Nephron progenitor cell (in vitro differentiated cells): ENCODE data around the gene REX1BD.
"Not testable (repeated sequence)": the region's sequence is repeated elsewhere in the genome, so short reads cannot be mapped to it uniquely, and the experiment has no call there.

Source experiments
- DNase-seq: peaks from one replicate; pipeline ENCODE4 v3.0.0; 2021
- H3K27ac Mint-ChIP-seq: 2 replicates; pipeline ENCODE4 v1.8.0; 2021; ENCODE audit warnings: mild to moderate bottlenecking, moderate library complexity, mixed read lengths
- H3K27me3 Mint-ChIP-seq: 2 replicates; pipeline ENCODE4 v1.8.0; 2021; ENCODE audit warnings: mild to moderate bottlenecking, low read depth, mixed read lengths; ENCODE audit not compliant: poor library complexity
- H3K36me3 Mint-ChIP-seq: 2 replicates; pipeline ENCODE4 v1.8.0; 2021; ENCODE audit warnings: low read depth, mixed read lengths
- H3K4me1 Mint-ChIP-seq: 2 replicates; pipeline ENCODE4 v1.8.0; 2021; ENCODE audit warnings: mixed read lengths
- H3K4me3 Mint-ChIP-seq: 2 replicates; pipeline ENCODE4 v1.8.0; 2021; ENCODE audit warnings: mild to moderate bottlenecking, moderate library complexity, mixed read lengths
- H3K9me3 Mint-ChIP-seq: 2 replicates; pipeline ENCODE4 v1.8.0; 2021; ENCODE audit warnings: mild to moderate bottlenecking, moderate library complexity, mixed read lengths
- CTCF ChIP-seq: fragments of 200-600 bp; sonication (generic); IDR thresholded peaks from 2 replicates; pipeline ENCODE4 v1.5.0; 2021; ENCODE audit warnings: antibody characterized with exemption

Gene REX1BD

GRCh38 chr19:18587962-18588610 is 512 bp upstream of the REX1BD start:
- H3K9me3 Mint-ChIP-seq, result peaks cover 9% of the 10 kb centered on the region
- no peak for DNase-seq
- peaks cover 35% of the 10 kb centered on the region for H3K4me1 Mint-ChIP-seq
- peak overlapping the region; percentile 93 for H3K27ac Mint-ChIP-seq
- no peak for TF ChIP-seq CTCF
- no peaks in the 10 kb centered on the region for H3K36me3 Mint-ChIP-seq
- H3K27me3 Mint-ChIP-seq, result peaks cover 14% of the 10 kb centered on the region
- H3K4me3 Mint-ChIP-seq, result peak overlapping the region; percentile 85

- H3K4me3 Mint-ChIP-seq, result peak overlapping the region; percentile 85
- H3K36me3 Mint-ChIP-seq, result no peaks in the 10 kb centered on the region
- H3K9me3 Mint-ChIP-seq, result peaks cover 9% of the 10 kb centered on the region
- peak; percentile 75 for DNase-seq
- H3K27ac Mint-ChIP-seq, result peak overlapping the region; percentile 96
- peaks cover 18% of the 10 kb centered on the region for H3K27me3 Mint-ChIP-seq
- peaks cover 37% of the 10 kb centered on the region for H3K4me1 Mint-ChIP-seq
- no peak for TF ChIP-seq CTCF
These were observed 1.0 kb downstream of the REX1BD start for GRCh38 chr19:18589380-18590272.

GRCh38 chr19:18590273-18591272 is 2.0 kb downstream of the REX1BD start:
- H3K36me3 Mint-ChIP-seq, result no peaks in the 10 kb centered on the region
- peak overlapping the region; percentile 96 for H3K27ac Mint-ChIP-seq
- H3K27me3 Mint-ChIP-seq, result peaks cover 10% of the 10 kb centered on the region
- peaks cover 9% of the 10 kb centered on the region for H3K9me3 Mint-ChIP-seq
- DNase-seq, result peak; percentile 92
- H3K4me1 Mint-ChIP-seq, result peaks cover 46% of the 10 kb centered on the region
- TF ChIP-seq CTCF, result peak; percentile 62
- H3K4me3 Mint-ChIP-seq, result peak overlapping the region; percentile 85

GRCh38 chr19:18591735-18592385 is 3.3 kb downstream of the REX1BD start:
- peaks cover 59% of the 10 kb centered on the region for H3K4me1 Mint-ChIP-seq

GRCh38 chr19:18592732-18593131 is 4.1 kb downstream of the REX1BD start:
- H3K9me3 Mint-ChIP-seq, H3K4me3 Mint-ChIP-seq, H3K36me3 Mint-ChIP-seq, H3K27me3 Mint-ChIP-seq, H3K27ac Mint-ChIP-seq, DNase-seq: not testable (repeated sequence)
- H3K4me1 Mint-ChIP-seq, result peaks cover 62% of the 10 kb centered on the region

More at GRCh38 chr19:18591735-18592385, 3.3 kb downstream of the REX1BD start:
- H3K4me3 Mint-ChIP-seq, result no peak overlapping the region
- peak overlapping the region; percentile 29 for H3K27ac Mint-ChIP-seq
- no peak for DNase-seq
- no peak for TF ChIP-seq CTCF
- peaks cover 8% of the 10 kb centered on the region for H3K27me3 Mint-ChIP-seq
- H3K36me3 Mint-ChIP-seq, result no peaks in the 10 kb centered on the region
- peaks cover 6% of the 10 kb centered on the region for H3K9me3 Mint-ChIP-seq
